H1 (cell line): ENCODE measurements around the gene PLXNB2. TPM values are rescaled to one million over a fixed set of nuclear protein-coding genes. Genes with fewer than 3 reads are reported as not detected.

Experiments
- CBX5 ChIP-seq: fragments of 300-800, 300-1000 bp; sonication (generic); IDR thresholded peaks from 2 replicates; pipeline ENCODE4 v1.7.1; 2016; ENCODE audit warnings: antibody characterized with exemption, low read length, low read depth
- CHD1 ChIP-seq: IDR thresholded peaks from 2 replicates; pipeline ENCODE4 v1.6.1; 2012; ENCODE audit warnings: low read depth, low read length, improper control_type of control experiment
- MAFK ChIP-seq: IDR thresholded peaks from 2 replicates; pipeline ENCODE4 v1.6.1; 2012; ENCODE audit warnings: low read depth, mild to moderate bottlenecking, improper control_type of control experiment, low read length
- RNF2 ChIP-seq: fragments of 200-900, 300-1000 bp; sonication (generic); IDR thresholded peaks from 2 replicates; pipeline ENCODE4 v1.7.1; 2016; ENCODE audit warnings: borderline replicate concordance, low read depth, mild to moderate bottlenecking, antibody characterized with exemption, low read length; ENCODE audit not compliant: poor library complexity, severe bottlenecking; ENCODE audit errors: missing control alignments
- RXRA ChIP-seq: IDR thresholded peaks from 2 replicates; pipeline ENCODE4 v1.6.1; 2011; ENCODE audit warnings: low read depth, mild to moderate bottlenecking, low read length, moderate library complexity; ENCODE audit not compliant: insufficient read depth
- SRF ChIP-seq: IDR thresholded peaks from 2 replicates; pipeline ENCODE4 v1.6.1; 2011; ENCODE audit warnings: mild to moderate bottlenecking, low read depth, low read length, moderate library complexity
- YY1 ChIP-seq: IDR thresholded peaks from 2 replicates; pipeline ENCODE4 v1.6.1; 2011; ENCODE audit warnings: low read depth, mild to moderate bottlenecking, low read length
- polyA plus RNA-seq, 7 experiments: library from polyadenylated mRNA; depleted of rRNA in 3 of 7; stranded (reverse) in 5 of 7; unstranded in 2 of 7; fragments of >200 nt in 5 of 7; fragments of 200-250 nt in 2 of 7; gene quantifications; 1 replicate in 5 of 7; 2 replicates in 1 of 7; 4 replicates in 1 of 7; pipeline versions ENCODE4 v1.2.1 to v1.2.3, GENCODE V29; 2011 to 2013; ENCODE audit warnings: missing spikeins in 2 of 7, mixed read lengths in 2 of 7
- total RNA-seq: library from RNA; stranded (reverse); fragmentation: NEBNext Ultra II Directional; extraction: Animal tissue kit (Norgen Biotek cat#: 25700); gene quantifications from 2 replicates; pipeline ENCODE4 v1.2.1, GENCODE V29; 2021
- TF ChIP-seq, protein P1 (sequence below): fragments of 300-600 bp; sonication (generic); IDR thresholded peaks from 2 replicates; pipeline ENCODE4 v1.7.1; 2012; ENCODE audit warnings: low read length, moderate library complexity, mild to moderate bottlenecking, inconsistent platforms; ENCODE audit not compliant: insufficient replicate concordance

The PLXNB2 gene
- total and polyA plus RNA-seq, 2 of the 8 experiments (the other 6 are each of a cell fraction or from before 2014, with no cell fraction given): 58.3 to 92.8 TPM

DNA sequence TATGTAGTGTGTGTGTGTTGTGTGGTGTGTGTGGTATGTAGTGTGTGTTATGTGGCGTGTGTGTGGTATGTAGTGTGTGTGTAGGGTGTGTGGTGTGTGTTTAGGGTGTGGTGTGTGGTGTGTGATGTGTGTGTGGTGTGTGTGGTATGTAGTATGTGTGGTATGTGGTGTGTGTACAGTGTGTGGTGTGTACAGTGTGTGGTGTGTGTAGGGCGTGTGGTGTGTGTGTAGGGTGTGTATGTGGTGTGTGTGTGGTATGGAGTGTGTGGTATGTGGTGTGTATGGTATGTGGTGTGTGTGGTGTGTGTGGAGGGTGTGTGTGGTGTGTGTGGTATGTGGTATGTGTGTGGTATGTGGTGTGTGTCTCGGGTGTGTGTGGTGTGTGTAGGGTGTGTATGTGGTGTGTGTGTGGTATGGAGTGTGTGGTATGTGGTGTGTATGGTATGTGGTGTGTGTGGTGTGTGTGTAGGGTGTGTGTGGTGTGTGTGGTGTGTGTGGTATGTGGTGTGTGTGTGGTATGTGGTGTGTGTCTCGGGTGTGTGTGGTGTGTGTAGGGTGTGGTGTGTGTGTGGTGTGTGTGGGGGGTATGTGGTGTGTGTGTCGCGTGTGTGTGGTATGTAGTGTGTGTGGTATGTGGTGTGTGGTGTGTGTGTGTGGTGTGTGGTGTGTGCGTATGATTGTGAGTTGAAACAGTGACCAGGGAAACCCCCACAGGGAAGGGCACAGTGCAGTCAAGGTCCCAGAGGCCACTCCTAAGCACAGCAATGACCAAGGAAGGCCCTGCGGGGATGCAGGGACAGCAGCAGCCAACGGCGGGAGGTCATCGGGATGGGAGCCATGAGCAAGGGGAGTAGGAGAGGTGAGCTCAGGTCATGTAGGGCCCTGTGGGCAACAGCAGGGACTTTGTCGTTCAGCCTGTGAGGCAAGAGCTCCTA, 32.8 kb upstream of the PLXNB2 start (continued):
- TF ChIP-seq, protein P1, sequence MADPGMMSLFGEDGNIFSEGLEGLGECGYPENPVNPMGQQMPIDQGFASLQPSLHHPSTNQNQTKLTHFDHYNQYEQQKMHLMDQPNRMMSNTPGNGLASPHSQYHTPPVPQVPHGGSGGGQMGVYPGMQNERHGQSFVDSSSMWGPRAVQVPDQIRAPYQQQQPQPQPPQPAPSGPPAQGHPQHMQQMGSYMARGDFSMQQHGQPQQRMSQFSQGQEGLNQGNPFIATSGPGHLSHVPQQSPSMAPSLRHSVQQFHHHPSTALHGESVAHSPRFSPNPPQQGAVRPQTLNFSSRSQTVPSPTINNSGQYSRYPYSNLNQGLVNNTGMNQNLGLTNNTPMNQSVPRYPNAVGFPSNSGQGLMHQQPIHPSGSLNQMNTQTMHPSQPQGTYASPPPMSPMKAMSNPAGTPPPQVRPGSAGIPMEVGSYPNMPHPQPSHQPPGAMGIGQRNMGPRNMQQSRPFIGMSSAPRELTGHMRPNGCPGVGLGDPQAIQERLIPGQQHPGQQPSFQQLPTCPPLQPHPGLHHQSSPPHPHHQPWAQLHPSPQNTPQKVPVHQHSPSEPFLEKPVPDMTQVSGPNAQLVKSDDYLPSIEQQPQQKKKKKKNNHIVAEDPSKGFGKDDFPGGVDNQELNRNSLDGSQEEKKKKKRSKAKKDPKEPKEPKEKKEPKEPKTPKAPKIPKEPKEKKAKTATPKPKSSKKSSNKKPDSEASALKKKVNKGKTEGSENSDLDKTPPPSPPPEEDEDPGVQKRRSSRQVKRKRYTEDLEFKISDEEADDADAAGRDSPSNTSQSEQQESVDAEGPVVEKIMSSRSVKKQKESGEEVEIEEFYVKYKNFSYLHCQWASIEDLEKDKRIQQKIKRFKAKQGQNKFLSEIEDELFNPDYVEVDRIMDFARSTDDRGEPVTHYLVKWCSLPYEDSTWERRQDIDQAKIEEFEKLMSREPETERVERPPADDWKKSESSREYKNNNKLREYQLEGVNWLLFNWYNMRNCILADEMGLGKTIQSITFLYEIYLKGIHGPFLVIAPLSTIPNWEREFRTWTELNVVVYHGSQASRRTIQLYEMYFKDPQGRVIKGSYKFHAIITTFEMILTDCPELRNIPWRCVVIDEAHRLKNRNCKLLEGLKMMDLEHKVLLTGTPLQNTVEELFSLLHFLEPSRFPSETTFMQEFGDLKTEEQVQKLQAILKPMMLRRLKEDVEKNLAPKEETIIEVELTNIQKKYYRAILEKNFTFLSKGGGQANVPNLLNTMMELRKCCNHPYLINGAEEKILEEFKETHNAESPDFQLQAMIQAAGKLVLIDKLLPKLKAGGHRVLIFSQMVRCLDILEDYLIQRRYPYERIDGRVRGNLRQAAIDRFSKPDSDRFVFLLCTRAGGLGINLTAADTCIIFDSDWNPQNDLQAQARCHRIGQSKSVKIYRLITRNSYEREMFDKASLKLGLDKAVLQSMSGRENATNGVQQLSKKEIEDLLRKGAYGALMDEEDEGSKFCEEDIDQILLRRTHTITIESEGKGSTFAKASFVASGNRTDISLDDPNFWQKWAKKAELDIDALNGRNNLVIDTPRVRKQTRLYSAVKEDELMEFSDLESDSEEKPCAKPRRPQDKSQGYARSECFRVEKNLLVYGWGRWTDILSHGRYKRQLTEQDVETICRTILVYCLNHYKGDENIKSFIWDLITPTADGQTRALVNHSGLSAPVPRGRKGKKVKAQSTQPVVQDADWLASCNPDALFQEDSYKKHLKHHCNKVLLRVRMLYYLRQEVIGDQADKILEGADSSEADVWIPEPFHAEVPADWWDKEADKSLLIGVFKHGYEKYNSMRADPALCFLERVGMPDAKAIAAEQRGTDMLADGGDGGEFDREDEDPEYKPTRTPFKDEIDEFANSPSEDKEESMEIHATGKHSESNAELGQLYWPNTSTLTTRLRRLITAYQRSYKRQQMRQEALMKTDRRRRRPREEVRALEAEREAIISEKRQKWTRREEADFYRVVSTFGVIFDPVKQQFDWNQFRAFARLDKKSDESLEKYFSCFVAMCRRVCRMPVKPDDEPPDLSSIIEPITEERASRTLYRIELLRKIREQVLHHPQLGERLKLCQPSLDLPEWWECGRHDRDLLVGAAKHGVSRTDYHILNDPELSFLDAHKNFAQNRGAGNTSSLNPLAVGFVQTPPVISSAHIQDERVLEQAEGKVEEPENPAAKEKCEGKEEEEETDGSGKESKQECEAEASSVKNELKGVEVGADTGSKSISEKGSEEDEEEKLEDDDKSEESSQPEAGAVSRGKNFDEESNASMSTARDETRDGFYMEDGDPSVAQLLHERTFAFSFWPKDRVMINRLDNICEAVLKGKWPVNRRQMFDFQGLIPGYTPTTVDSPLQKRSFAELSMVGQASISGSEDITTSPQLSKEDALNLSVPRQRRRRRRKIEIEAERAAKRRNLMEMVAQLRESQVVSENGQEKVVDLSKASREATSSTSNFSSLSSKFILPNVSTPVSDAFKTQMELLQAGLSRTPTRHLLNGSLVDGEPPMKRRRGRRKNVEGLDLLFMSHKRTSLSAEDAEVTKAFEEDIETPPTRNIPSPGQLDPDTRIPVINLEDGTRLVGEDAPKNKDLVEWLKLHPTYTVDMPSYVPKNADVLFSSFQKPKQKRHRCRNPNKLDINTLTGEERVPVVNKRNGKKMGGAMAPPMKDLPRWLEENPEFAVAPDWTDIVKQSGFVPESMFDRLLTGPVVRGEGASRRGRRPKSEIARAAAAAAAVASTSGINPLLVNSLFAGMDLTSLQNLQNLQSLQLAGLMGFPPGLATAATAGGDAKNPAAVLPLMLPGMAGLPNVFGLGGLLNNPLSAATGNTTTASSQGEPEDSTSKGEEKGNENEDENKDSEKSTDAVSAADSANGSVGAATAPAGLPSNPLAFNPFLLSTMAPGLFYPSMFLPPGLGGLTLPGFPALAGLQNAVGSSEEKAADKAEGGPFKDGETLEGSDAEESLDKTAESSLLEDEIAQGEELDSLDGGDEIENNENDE: no peak
- no peak for TF ChIP-seq RXRA
- TF ChIP-seq CBX5: no peak
- TF ChIP-seq MAFK: no peak
- no peak for TF ChIP-seq RNF2
- no peak for TF ChIP-seq YY1
- no peak for TF ChIP-seq CHD1
- no peak for TF ChIP-seq SRF
